GM19324 (cell line): ENCODE measurements around the gene ASPHD2.

ENCODE experiments used
- ATAC-seq: cut with Tn5 transposase; IDR thresholded peaks from one replicate; pipeline ENCODE4 v1.9.1; 2021; ENCODE audit warnings: mild to moderate bottlenecking, moderate library complexity; ENCODE audit not compliant: unreplicated experiment, low FRiP score

ASPHD2 gene

DNA sequence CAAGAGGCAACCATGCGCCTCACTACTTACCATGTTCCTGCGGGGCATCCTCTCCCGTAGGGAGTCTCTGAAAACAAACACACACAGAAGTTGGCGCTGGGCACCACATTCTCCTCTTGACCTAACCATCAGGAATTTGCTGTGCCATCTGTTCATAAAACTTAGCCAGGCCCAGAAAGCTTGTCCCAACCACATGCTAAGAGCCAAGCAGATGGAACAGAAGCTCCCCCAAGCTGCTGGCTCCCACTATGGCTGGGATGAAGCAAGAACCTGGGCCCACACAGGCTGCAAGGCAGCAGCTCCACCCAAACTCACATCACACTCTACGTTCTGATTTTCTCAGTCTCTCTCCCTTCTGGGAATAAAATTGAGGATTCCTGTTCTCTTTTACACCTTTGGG lies 37.1 kb downstream of the ASPHD2 start:
- no peak for ATAC-seq

DNA sequence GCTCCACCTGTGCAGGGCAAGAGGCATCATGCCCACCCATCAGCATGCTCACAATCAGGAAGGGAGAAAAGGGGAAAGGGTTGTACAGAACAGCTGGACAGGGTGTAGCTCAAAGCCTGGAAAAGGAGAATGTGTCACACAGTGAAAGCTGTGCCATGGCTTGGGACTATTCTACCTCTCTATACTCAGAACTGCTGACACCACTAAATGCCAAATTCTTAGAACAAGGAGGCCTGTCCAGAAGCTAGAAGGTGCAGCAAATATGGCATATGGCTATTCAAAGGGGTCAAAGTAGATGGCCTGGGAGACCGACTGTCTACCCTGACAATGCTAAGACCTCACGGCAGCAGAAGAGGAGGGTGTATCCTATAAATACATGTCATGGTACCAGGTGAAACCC lies 41.7 kb downstream of the ASPHD2 start:
- ATAC-seq, result no peak

DNA sequence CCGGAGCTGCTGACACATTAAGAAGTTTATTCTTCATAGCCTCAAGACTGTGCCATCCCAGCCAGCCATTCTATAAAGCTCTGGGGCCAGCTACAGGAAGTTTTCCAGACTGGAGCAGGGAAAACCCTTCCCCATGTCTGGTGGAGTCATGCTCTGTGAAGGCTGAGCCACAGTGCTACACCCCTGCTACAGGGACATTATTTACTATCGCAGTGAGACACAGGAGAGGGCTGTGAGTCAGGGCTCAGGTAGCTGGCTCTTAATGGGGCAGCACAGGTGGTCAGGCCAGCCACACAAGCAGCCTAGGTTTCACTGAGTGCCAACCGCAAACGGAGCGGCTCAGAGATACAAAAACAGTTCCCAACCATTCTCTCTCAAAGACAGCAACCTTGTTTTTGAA lies 42.5 kb downstream of the ASPHD2 start:
- ATAC-seq, result no peak

DNA sequence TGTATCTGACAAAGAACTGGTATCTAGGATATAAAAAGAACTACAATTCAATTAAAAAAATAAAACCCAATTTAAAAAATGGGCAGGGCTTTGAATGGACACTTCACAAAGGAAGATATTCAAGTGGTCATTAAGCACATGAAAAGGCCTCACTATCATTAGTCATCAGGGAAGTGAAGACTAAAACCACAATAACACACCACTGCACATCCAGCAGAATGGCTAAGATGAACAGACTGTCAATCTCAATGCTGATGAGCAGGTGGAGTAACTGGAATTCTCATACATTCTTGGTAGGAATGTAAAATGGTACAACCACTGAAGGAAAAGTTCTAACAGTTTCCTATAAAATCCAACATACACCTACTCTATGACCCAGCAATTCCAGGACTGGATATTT lies 45.6 kb downstream of the ASPHD2 start:
- ATAC-seq, result no peak

DNA sequence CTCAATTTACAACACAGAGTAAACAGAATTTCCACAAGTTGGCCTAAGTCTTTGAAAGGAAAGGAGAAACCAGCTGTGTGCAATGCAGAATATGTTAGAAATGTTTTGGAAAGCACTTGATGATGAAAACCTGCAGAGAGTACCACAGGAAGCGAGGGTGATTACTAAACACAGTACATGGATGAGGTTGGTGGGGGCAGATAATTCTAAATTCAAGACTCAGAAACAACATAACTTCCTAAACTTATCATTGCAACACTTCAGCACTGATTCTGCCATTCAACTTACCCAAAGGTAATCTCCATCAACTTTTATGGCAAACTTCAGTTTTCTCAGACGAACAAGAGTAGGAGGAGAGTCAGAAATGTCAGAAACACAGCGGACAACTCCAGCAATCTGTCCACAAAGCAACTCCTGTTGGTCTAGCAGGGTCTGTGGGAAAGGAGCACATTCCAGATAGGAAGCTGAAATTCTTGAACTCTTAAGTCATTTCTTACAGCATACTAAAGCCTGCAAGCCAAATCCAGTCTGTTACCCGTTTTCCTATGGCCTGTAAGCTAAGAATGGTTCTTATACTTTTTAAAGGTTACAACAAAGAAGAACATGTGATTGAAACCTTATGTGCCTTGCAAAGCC lies 47.8 kb downstream of the ASPHD2 start:
- no peak for ATAC-seq

DNA sequence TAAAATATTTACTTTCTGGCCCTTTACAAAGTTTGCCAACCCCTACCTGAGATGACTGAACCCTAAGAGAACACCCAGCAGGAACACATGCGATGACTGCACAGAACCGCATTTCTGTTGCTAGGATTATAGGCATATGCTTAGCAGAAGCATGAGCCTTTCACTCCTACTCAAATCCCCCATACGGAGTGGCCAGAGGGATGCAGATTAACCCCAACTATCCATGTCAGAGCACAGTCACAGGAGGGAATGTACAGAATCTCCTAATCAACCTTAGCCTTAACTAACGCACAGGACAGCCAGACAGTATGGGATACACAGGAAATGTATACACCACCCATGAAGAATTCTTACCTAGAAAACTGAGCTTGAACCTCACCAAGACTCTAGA lies 48.3 kb downstream of the ASPHD2 start:
- ATAC-seq, result no peak

DNA sequence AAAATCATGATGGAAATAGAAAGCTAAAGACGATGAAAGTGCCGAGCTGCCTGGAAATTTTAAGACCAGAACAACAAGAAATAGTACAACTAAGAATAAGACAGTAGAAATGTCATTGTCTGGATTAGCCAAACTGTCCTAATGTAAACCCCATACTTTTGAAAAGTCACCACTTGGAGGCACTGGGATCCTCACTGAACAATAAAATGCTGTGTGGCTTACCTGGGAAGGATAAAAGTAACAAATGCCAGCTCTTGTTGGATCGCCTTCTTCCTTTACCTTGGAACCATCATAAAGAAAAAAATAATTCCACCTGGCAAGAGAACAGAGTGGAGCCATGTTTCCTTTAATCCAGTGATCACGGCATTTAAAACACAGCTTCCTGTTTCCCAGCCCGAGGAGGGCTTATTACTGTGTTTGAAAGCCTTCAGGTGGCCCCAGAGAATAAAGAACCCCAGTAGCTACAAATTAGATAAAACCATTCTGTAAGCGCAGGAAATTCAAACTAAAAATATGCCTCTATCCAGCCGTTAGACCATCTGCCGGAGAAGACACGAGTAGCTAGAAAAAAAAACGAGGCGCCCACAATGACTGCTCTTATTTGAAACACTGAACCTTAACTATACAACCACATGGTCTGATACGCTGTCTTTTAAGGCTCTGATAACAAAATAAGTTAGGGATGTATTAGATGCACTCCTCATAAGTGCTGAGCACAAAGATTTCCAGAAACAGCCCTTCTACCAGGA lies 50.2 kb downstream of the ASPHD2 start:
- ATAC-seq, result no peak

DNA sequence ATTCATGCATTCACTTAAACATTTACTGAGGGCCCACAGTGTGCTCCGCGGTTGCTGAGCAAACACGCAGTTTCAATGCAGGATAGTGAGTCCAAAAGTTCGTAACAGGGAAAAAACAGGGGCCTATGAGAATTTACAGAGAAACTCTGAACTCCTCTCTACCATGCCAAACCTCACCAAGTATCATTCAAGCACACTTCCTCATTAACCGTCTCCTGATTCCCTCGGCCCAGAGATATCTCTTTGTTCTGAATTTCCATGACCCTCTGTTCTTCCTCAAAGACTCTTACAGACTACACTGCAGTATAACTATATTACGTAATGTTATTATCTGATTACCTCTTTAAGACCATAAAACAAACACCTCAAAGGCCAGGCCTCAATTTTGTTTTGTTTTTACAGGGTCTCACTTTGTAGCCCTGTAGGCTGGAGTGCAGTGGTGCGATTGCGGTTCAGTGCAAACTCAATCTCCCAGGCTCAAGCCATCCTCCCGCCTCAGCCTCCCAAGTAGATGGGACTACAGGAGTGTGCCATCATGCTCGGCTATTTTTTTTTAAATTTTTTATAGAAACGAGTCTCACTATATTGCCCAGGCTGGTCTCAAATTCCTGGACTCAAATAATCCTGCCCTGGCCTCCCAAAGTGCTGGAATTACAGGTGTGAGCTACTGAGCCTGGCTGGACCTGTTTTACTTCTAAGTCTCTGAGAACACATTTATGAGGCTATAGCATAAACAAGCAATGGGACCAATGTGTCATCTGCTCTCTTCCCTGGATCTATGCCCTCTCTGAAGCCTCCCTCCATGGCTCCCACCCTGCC lies 50.9 kb downstream of the ASPHD2 start:
- no peak for ATAC-seq

DNA sequence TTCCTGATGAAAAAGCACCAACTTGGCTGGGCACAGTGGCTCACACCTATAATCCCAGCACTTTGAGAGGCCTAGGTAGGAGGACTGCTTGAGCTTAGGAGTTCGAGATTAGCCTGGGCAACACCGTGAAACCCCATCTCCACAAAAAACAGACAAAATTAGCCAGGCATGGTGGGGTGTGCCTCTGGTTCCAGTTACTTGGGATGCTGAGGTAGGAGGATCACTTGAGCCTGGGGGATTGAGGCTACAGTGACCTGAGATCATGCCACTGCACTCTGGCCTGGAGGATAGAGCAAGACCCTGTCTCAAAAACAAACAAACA lies 51.5 kb downstream of the ASPHD2 start:
- no peak for ATAC-seq

DNA sequence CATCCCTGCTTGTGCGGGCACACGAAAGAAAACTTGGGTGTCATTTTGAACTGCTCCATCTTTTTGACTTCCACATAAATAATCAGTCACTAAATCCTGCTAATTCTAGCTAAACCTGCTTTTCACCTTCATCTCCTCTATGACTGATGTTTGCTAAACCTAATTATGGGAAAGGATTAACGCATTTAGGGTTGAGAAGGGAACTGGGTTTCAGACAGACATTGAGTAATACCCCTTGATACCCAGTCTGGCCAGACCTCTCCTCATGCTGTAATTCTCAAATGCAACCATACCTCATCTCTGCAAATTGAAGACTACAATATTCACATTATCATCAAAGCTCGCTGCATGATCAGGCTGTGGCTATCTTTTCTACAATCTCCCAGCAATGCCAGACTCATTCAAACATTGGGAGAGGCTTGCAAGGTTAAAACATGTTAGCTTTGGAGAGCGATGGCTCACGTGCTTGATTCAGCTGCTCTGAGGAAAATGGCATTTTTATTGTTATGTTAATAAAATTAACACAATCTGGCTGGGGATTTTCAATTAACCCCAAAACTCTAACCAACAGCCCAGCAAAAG lies 52.1 kb downstream of the ASPHD2 start:
- ATAC-seq, result no peak

DNA sequence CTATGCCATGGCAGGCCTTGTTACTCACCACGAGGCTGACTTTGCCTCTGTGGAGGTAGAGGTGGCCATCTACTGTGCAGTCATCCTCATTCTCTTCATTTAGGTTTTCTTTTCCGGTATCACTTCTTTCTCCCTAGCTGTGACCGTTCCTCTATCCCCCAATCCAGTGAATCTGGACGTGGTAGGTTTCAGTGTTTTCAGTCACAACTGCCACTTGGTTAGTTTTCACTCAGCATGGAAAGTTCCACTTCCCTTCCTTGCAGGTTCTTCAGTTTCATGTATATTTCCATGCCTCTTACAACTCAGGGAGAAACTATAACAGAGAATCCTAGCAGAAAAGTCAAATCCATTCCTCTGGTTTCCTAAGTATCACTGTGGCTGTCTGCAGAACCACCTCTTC lies 52.6 kb downstream of the ASPHD2 start:
- no peak for ATAC-seq

DNA sequence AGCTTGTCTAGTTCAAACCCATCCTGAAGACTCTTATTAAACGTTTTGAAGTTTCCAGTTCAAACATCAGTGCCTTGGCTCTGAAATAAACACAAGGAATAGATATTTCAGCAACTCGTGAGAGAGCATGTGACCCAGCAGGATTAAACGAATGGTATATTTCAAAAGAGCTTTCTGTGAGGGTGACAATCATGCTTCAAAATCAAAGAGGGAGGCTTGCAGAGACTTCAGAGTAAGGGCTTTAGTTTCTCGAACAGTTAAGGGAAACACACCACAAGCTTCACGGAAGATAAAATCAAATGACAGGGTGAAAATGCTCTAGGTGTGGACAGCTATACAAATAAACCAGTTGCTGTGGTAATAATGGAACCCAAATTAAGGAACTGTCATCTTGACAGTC lies 53.1 kb downstream of the ASPHD2 start:
- ATAC-seq, result no peak

DNA sequence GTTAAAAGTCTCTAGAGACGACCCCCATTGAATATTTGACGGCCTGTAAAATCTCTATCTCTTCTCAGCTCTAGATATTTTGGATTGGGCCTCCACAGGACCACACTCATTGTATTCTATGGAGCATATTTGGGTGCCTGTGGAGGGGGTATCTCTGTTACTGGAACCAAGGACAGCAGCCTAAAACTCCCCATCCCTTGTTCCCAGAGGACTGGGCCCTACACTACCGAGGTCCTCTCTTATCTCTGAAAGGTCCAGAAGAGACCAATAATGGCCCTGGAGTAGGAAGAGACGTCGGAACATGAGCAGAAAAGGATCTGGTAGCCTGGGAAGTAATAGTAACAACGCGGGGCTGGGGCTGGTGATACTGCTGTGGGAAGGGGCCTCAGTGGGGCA lies 54.0 kb downstream of the ASPHD2 start:
- ATAC-seq, result no peak

DNA sequence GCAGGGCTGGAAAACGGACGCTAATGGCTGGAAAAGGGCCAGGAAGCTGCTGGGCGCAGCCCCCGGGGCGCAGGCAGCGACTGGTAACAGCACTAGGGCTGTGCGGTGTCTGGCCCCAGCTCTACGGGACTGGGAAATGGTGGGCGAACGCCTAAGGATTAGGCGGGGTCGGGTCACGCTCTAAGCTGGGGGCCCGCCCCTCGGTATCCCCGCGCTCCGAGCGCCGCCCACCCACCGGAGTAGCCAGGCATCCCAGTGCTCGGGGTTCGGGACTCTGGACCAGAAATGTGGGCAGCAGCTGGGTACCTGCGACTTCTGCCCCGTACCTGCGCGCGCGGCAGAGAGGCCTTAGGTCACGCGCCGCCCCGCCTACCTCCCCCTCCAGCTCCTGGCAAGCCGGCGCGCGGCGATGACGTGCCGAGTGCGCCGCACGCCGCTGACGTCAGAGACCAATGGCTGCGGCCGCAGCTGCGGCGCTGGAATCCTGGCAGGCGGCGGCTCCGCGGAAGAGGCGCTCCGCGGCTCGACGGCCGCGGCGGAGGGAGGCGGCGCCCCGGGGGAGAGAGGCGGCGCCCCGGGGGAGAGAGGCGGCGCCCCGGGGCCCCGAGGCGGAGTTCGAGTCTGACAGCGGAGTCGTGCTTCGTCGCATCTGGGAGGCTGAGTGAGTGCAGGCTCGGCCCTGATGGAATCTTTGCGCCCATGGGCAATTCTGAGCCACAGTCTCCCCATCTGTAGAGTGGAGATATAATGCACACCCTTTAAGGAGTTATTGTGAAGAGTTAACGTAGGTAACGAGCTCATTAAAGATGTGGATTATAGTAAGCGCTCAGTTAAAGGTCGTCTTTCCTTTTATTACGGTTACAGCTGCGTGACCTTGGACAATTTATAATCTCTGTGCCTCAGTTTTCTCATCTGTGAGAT lies 54.6 kb downstream of the ASPHD2 start, which contains the start of the genes HPS4 and SRRD:
TSS of gene HPS4 (minus strand) at position 345 of the 921 bp plus-strand sequence. CDS start 2,021 bp downstream, outside the sequence.
TSS of gene SRRD (plus strand) at position 439 of the 921 bp plus-strand sequence. CDS start at position 453, 14 bp downstream.
- ATAC-seq, result peak; percentile 82

DNA sequence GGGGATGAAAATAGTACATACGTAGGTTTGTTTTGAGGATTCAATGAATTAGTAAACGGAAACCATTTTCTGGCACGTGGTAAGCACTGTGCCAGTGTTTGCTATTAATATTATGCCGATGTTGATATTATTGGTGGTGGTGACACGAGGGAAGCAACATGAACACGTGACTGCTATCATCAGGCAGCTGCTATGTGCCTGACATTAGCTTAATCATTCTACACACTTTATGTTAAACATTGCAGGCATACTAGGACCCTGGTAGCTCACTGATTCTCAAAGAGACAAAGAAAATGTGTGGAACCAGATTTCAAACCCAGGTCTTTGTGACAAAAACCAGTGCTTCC lies 55.3 kb downstream of the ASPHD2 start:
- no peak for ATAC-seq

DNA sequence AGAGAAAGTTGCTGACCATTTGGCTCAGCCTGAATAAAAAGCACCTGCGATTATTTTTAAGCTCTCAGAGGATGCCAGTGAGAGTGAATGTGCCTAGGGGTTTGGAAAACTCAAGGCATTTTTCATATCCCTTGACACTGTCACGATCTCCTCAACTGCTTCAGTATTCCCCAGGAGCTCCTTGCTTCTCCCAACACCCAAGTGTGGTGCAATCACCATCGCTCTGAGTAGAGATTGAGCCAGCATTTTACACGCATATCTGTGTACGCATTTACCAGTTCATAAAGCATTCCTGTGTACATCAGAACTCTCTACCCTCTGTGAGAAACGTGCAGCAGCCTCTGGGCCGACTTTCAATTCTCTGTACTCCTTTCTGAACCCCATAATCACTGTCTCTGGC lies 56.0 kb downstream of the ASPHD2 start:
- ATAC-seq, result no peak

DNA sequence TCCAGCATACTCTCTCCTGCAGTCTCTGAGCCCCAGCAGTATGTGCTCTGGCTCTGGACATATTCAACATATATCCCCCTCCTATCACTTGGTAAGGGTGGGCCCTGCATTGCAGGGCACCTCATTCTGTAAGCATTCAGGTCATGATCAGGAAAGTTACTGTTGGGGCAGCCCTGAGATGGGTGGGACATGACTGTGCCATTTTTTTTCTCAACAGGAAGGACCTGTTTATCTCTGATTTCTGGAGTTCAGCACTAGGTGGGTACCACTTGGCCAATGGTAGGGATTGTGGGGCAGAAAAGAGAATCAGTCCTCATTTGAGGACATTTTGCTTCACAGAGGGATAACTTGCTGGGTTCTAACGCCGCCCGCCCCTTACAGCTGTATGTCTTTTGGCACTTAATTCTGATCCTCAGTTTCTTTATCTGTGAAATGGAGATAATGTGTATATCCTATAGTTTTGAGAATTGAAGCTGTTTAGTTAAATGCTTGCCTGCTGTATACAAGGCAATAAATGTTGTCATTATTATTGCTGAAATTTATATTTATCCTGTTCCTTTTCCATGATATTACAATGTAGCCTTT lies 56.8 kb downstream of the ASPHD2 start:
- ATAC-seq, result no peak

DNA sequence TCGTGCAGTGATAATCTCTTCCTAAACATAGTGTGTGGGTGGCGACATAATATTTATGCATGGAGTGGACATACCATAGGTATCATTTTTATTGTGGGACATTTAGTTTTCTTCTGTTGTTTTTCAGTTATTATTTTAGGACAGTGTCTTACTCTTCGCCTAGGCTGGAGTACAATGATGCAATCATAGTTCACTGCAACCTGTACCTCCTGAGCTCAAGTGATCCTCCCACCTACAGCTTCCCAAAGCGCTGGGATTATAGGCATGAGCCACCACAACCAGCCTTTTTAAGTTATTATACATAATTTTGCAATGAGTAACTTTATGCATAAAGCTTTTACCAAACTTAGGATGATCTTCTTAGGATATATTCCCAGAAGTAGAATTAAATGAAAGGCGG lies 57.3 kb downstream of the ASPHD2 start:
- ATAC-seq, result no peak

DNA sequence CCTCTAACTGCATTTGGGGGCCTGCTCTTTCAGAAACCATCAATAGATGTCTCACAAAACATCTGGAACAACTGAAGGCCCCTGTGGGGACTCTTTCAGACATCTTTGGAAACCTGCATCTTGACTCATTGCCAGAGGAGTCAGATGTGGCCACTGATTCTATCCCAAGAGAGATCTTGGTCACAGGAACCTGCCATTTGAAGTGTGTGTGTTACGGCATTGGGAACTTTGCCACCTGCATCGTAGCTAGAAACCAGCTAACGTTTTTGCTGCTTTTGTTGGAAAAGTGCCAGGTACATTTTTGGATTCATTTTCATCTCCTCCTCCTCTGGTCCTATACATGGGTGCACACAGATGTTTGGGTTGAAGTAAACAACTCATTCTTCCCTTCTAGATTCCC lies 58.9 kb downstream of the ASPHD2 start:
- no peak for ATAC-seq
